Left lung (tissue), 10 donors: ENCODE measurements around the gene PRLR. TPM values are rescaled to one million over a fixed set of nuclear protein-coding genes. Genes with fewer than 3 reads are reported as not detected.

Experiments
- ATAC-seq: fragments of 200-7000 bp; cut with Tn5 transposase; one replicate; pipeline ENCODE4 v1.9.1; 2020; ENCODE audit warnings: moderate library complexity
- DNase-seq, 4 donors: peaks; one replicate each; pipeline ENCODE4 v3.0.0-alpha.2; 2013 to 2020
- H3K27ac ChIP-seq, 2 donors: fragments of 200-600 bp; sonication (generic) in 1 of 2; one replicate each; pipeline versions ENCODE4 v1.5.0 to v1.8.0; 2020 to 2021
- H3K27me3 ChIP-seq, 2 donors: fragments of 200-600 bp; sonication (generic) in 1 of 2; one replicate each; pipeline versions ENCODE4 v1.5.0 to v1.8.0; 2020 to 2021
- H3K36me3 ChIP-seq, 2 donors: fragments of 200-600 bp; sonication (generic) in 1 of 2; one replicate each; pipeline versions ENCODE4 v1.5.0 to v1.8.0; 2020 to 2021
- H3K4me1 ChIP-seq, 2 donors: fragments of 200-600 bp; one replicate each; pipeline ENCODE4 v1.8.0; 2021
- H3K4me3 ChIP-seq, 2 donors: fragments of 200-600 bp; sonication (generic) in 1 of 2; one replicate each; pipeline versions ENCODE4 v1.5.0 to v1.8.0; 2020 to 2021; ENCODE audit warnings: mild to moderate bottlenecking in 1 of 2
- H3K9me3 ChIP-seq, 2 donors: fragments of 200-600 bp; sonication (generic) in 1 of 2; one replicate each; pipeline versions ENCODE4 v1.5.0 to v1.8.0; 2020 to 2021
- intact Hi-C, 2 donors: fragments of 100-400 bp; cut with DNase I; formaldehyde crosslinking; loops; one replicate each; pipeline versions ENCODE4 v1.11.2 to v1.14.2; 2022
- polyA plus RNA-seq, 6 donors: library from polyadenylated mRNA; unstranded; fragments of 120-200 nt; gene quantifications; one replicate each; pipeline ENCODE4 v1.2.1, GENCODE V29; 2013; ENCODE audit not compliant: insufficient read length in 6 of 6
- total RNA-seq, 2 donors: library from RNA; stranded (reverse); fragmentation: NEBNext Ultra II Directional; extraction: Animal tissue kit (Norgen Biotek cat#: 25700); gene quantifications; one replicate each; pipeline ENCODE4 v1.2.1, GENCODE V29; 2021
- TF ChIP-seq, protein P1 (sequence below), 2 donors: fragments of 200-600 bp; sonication (generic) in 1 of 2; IDR thresholded peaks; one replicate each; pipeline versions ENCODE4 v1.5.0 to v1.8.0; 2021; ENCODE audit warnings: antibody characterized with exemption in 2 of 2
- donor health status: DM: no; HTN: yes; CAD: no.
- donor health status: DM: no; HTN: no; CAD: no.

PRLR gene
- total and polyA plus RNA-seq, 8 donors: 0.84 to 4.1 (median 2.5) TPM

DNA sequence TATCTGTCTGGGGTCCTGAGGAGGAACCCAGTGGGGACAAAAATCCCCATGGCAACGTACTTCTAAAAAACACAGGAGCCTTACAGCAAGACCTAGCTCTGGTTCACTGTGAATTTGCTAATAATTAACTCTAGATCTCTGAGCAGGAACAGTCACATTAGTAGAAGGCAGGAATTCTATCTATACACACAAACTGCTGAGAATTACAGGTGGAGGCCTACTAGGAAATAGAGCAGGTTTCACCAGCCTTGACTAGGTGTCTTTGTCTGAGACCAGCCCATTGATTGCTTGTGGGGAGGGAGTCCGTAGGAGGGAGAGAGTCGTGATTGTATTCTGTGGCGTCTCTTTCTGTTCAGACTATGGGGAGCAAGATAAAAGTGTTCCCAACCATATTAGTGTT, 44.8 kb downstream of the PRLR start:
- Histone ChIP-seq H3K27me3 (no peaks in the 10 kb centered on the region), H3K4me1 (no peaks in the 10 kb centered on the region), H3K36me3 (no peaks in the 10 kb centered on the region), H3K4me3 (no peak overlapping the region), H3K9me3 (no peaks in the 10 kb centered on the region), H3K27ac (no peak overlapping the region)
- TF ChIP-seq, protein P1, sequence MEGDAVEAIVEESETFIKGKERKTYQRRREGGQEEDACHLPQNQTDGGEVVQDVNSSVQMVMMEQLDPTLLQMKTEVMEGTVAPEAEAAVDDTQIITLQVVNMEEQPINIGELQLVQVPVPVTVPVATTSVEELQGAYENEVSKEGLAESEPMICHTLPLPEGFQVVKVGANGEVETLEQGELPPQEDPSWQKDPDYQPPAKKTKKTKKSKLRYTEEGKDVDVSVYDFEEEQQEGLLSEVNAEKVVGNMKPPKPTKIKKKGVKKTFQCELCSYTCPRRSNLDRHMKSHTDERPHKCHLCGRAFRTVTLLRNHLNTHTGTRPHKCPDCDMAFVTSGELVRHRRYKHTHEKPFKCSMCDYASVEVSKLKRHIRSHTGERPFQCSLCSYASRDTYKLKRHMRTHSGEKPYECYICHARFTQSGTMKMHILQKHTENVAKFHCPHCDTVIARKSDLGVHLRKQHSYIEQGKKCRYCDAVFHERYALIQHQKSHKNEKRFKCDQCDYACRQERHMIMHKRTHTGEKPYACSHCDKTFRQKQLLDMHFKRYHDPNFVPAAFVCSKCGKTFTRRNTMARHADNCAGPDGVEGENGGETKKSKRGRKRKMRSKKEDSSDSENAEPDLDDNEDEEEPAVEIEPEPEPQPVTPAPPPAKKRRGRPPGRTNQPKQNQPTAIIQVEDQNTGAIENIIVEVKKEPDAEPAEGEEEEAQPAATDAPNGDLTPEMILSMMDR (IDR thresholded peaks at IDR 0.05): no peak
- intact Hi-C loops: no loop called here
- DNase-seq: peak in 1 of 4 donors; percentile 31
- no peak for ATAC-seq

DNA sequence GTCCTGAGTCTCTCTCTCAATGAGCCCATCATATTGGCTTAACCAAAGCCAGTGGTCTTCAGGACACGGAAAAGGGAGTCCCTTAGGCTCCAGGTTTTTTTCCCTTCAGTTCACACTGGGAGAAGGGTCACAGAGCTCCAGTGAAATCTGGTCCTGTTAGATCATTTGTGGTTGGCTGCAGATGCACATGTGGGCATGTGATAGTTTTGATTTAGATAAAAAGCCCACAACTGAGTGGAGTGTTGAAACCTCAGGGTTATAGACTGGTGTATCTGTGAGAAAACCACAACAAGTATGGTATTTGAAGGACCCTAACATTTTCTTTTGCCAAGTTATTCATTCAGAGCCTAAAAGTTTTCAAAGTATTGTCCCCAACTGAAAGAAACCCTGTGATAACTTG, 46.7 kb downstream of the PRLR start:
- Histone ChIP-seq H3K9me3 (no peaks in the 10 kb centered on the region), H3K4me1 (no peaks in the 10 kb centered on the region), H3K27me3 (no peaks in the 10 kb centered on the region), H3K27ac (no peak overlapping the region), H3K4me3 (no peak overlapping the region), H3K36me3 (no peaks in the 10 kb centered on the region)
- TF ChIP-seq, protein P1 (IDR thresholded peaks at IDR 0.05): no peak
- ATAC-seq: no peak
- intact Hi-C loops: no loop called here
- no peak for DNase-seq

DNA sequence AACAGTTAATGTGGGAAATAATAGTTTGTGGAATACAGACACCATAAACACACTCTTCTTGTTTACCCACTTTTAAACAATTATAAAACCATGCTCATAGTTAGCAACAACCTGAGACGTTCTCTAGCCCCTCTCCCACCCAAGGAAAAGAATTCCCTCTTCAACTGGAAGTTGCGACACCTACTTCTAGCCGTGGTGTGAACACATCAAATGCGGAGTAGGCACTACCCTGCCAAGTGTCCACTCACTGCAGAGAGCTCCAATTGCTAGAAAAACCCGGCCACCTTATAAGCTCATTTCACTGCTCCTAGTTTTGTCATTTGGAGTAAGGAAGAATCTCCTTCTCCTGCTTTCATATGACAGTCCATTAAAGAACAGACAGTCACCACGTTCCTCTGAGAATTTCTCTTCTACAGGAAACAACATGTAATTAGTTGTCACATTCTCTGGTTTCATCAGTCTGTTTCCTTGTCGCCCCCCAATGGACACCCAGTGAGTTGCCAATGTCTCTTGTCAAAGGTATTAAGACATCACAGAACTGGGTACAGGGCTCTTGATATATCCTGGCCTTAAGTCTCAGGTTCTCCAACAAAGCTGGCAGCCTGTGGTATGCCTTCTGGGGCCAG, 47.3 kb downstream of the PRLR start:
- H3K27ac ChIP-seq: no peak overlapping the region
- H3K27me3 ChIP-seq: no peaks in the 10 kb centered on the region
- ATAC-seq (peak; percentile 87), DNase-seq (peak in 3 of 4 donors; percentile 36 to 52 (median 44))
- H3K4me1 ChIP-seq: no peaks in the 10 kb centered on the region
- H3K36me3 ChIP-seq: no peaks in the 10 kb centered on the region
- no peak overlapping the region for H3K4me3 ChIP-seq
- intact Hi-C loops: no loop called here
- no peaks in the 10 kb centered on the region for H3K9me3 ChIP-seq
- TF ChIP-seq, protein P1 (IDR thresholded peaks at IDR 0.05): peak in 1 of 2 donors; percentile 38

DNA sequence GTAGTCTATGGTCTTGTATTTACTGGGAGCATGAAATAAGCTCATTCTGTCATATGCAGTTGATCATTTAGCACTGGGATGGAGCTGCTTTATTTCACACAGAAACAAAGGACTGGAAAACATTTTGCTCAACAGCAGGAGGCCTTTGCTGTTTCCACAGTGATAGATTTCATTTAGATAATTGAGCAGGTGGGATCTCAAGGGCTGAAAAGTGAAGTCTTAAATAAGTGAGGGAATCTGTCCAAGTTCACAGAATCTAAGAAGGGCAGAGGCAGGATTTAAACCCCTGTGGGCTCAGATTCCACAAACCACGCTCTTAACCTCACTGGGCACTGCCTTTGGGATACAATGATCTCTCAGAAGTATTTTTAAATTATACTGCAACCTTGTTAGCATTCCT, 47.8 kb downstream of the PRLR start:
- no peaks in the 10 kb centered on the region for H3K27me3 ChIP-seq
- no peaks in the 10 kb centered on the region for H3K9me3 ChIP-seq
- TF ChIP-seq, protein P1 (IDR thresholded peaks at IDR 0.05): no peak
- DNase-seq (no peak), ATAC-seq (peak; percentile 22)
- H3K4me3 ChIP-seq: no peak overlapping the region
- H3K27ac ChIP-seq: no peak overlapping the region
- H3K36me3 ChIP-seq: no peaks in the 10 kb centered on the region
- no peaks in the 10 kb centered on the region for H3K4me1 ChIP-seq
- intact Hi-C loops: no loop called here

DNA sequence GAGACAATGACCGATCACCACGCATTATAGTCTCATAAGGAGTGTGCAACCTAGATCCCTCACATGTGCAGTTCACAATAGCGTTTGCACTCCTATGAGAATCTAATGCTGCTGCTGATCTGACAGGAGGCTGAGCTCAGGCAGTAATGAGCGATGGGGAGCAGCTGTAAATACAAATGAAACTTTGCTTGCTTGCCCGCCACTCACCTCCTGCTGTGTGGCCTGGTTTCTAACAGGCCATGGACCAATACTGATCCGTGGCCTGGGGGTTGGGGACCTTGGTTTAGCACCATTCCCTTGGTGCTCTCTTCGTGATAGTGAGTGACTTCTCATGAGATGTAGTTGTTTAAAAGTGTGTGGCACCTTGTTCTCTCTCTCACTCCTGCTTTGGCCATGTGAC, 50.2 kb downstream of the PRLR start:
- H3K4me3 ChIP-seq: no peak overlapping the region
- no peaks in the 10 kb centered on the region for H3K4me1 ChIP-seq
- H3K27me3 ChIP-seq: no peaks in the 10 kb centered on the region
- TF ChIP-seq, protein P1 (IDR thresholded peaks at IDR 0.05): no peak
- ATAC-seq: no peak
- no peaks in the 10 kb centered on the region for H3K9me3 ChIP-seq
- no peak overlapping the region for H3K27ac ChIP-seq
- DNase-seq: no peak
- intact Hi-C loops: no loop called here
- H3K36me3 ChIP-seq: no peaks in the 10 kb centered on the region
